Lower lobe of right lung (tissue), 2 donors: ENCODE measurements around the gene ADGRV1. TPM values are rescaled to one million over a fixed set of nuclear protein-coding genes. Genes with fewer than 3 reads are reported as not detected.

ENCODE experiments used
- ATAC-seq, 2 donors: fragments of 200-7000 bp; cut with Tn5 transposase; one replicate each; pipeline ENCODE4 v1.9.1; 2020 to 2022; ENCODE audit warnings: mild to moderate bottlenecking in 2 of 2, moderate library complexity in 2 of 2
- DNase-seq: peaks from one replicate; pipeline ENCODE4 v3.0.0-alpha.2; 2020
- H3K27ac ChIP-seq: fragments of 200-600 bp; one replicate; pipeline ENCODE4 v1.8.0; 2022
- H3K27me3 ChIP-seq: fragments of 200-600 bp; one replicate; pipeline ENCODE4 v1.8.0; 2022; ENCODE audit warnings: low read depth
- H3K36me3 ChIP-seq: fragments of 200-600 bp; one replicate; pipeline ENCODE4 v1.8.0; 2022; ENCODE audit warnings: mild to moderate bottlenecking
- H3K4me1 ChIP-seq: fragments of 200-600 bp; one replicate; pipeline ENCODE4 v1.8.0; 2022
- H3K4me3 ChIP-seq: fragments of 200-600 bp; one replicate; pipeline ENCODE4 v1.8.0; 2022; ENCODE audit warnings: mild to moderate bottlenecking
- H3K9me3 ChIP-seq: fragments of 200-600 bp; one replicate; pipeline ENCODE4 v1.8.0; 2022
- intact Hi-C: fragments of 100-400 bp; cut with DNase I; formaldehyde crosslinking; loops from one replicate; pipeline ENCODE4 v1.11.0; 2022
- total RNA-seq: library from RNA; stranded (reverse); fragmentation: NEBNext Ultra II Directional; extraction: Animal tissue kit (Norgen Biotek cat#: 25700); gene quantifications from one replicate; pipeline ENCODE4 v1.2.1, GENCODE V29; 2021
- TF ChIP-seq, protein P1 (sequence below): fragments of 200-600 bp; IDR thresholded peaks from one replicate; pipeline ENCODE4 v1.8.0; 2022; ENCODE audit warnings: antibody characterized with exemption, mild to moderate bottlenecking
- donor health status: DM: no; HTN: yes; CAD: no; lungs with severe emphysema.

Gene ADGRV1
- total RNA-seq, 1 donor from 2014 or later: 49.7 TPM

DNA sequence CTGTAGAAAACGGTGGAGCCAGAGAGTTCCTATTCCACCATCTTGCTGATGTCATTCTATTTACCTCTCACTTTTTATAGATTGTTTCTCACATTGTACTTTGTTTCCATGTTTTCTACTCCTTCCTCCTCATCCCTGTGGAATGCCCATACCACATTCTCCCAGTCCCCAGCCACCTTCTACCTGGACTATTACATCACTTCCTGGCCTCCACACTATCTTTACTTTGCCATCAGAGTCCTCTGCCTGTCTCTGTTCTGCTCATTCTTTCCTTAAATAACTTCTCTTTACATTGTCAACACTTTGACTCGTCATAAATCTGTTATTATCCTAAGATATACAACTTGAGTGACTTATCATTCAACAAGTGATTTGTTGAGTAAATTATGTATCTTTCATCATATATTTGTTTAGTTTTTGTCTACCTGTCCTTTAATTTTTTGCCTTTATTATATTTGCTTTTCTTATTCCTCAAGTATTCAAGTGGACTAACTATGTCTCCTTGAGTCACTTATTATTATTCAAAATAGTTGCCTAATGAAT lies 182.5 kb downstream of the ADGRV1 start:
- no peak overlapping the region for H3K4me3 ChIP-seq
- no peak for DNase-seq
- no peaks in the 10 kb centered on the region for H3K36me3 ChIP-seq
- H3K9me3 ChIP-seq: no peaks in the 10 kb centered on the region
- no peaks in the 10 kb centered on the region for H3K4me1 ChIP-seq
- no peak for ATAC-seq
- TF ChIP-seq, protein P1, sequence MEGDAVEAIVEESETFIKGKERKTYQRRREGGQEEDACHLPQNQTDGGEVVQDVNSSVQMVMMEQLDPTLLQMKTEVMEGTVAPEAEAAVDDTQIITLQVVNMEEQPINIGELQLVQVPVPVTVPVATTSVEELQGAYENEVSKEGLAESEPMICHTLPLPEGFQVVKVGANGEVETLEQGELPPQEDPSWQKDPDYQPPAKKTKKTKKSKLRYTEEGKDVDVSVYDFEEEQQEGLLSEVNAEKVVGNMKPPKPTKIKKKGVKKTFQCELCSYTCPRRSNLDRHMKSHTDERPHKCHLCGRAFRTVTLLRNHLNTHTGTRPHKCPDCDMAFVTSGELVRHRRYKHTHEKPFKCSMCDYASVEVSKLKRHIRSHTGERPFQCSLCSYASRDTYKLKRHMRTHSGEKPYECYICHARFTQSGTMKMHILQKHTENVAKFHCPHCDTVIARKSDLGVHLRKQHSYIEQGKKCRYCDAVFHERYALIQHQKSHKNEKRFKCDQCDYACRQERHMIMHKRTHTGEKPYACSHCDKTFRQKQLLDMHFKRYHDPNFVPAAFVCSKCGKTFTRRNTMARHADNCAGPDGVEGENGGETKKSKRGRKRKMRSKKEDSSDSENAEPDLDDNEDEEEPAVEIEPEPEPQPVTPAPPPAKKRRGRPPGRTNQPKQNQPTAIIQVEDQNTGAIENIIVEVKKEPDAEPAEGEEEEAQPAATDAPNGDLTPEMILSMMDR: no peak
- no peak overlapping the region for H3K27ac ChIP-seq
- intact Hi-C loops: no loop called here
- H3K27me3 ChIP-seq: no peaks in the 10 kb centered on the region

DNA sequence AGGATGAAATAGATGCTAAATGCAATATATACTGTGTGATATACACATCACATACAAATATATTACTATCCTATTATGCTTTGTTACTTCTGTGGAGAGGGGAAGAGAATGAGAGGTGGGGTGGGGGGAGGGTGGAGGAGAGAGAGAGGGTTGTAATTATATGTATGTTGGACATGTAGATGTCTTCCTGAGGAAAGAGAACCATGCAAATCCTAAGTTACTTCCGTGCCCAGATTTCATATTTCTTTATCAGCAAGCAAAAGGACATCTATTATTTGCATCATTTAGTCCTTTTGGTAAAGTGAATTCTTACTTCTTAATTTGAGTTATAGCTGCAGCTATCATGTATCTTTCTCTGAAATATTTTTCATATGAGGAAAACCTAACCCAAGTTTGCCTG lies 187.5 kb downstream of the ADGRV1 start:
- ATAC-seq: no peak

DNA sequence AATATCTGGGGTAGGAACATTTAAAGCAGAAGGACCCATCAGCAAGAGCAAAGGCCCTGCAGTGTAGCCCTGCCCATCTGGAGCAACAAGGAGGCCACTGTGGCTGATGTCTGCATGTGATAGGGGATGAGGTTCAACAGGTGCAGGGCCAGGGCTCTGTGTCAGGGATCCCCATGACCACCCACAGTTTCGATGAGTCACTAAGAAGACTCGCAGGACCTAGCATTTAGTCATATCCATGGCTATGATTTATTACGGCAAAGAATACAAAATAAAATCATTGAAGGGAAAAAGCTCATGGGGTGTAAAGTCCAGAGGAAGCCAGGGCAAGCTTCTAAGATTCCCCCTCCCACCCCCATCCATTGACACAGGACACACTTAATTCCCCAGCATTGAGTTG lies 188.6 kb downstream of the ADGRV1 start:
- TF ChIP-seq, protein P1: no peak

More for the DNA sequence above, 187.5 kb downstream of the ADGRV1 start:
- no peaks in the 10 kb centered on the region for H3K36me3 ChIP-seq
- H3K4me1 ChIP-seq: no peaks in the 10 kb centered on the region
- intact Hi-C loops: no loop called here
- DNase-seq: no peak
- H3K4me3 ChIP-seq: no peak overlapping the region
- TF ChIP-seq, protein P1: no peak
- H3K9me3 ChIP-seq: no peaks in the 10 kb centered on the region
- H3K27me3 ChIP-seq: no peaks in the 10 kb centered on the region
- H3K27ac ChIP-seq: no peak overlapping the region

DNA sequence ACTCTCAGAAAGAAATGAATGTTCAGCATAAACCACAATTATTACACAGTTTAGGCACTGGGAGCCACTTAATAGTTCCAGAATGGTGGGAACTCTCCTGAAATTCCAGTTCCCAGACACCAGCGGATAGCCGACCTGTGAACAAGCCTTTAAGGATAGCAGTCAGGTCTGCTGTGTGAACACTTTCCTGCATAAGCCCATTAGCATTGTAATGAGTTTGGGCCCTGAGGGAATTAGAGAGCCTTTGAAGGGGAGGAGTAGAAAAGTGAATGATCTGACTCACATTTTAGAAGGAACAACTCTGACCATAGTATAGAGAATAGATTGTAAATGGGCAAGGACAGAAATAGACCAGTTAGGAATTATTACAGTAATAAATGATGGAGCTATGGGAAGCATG lies 189.1 kb downstream of the ADGRV1 start:
- DNase-seq (no peak), ATAC-seq (no peak)
- Histone ChIP-seq H3K4me1 (no peaks in the 10 kb centered on the region), H3K9me3 (no peaks in the 10 kb centered on the region), H3K36me3 (no peaks in the 10 kb centered on the region), H3K27me3 (no peaks in the 10 kb centered on the region), H3K27ac (no peak overlapping the region), H3K4me3 (no peak overlapping the region)
- intact Hi-C loops: no loop called here
- TF ChIP-seq, protein P1: no peak

More for the DNA sequence above, 188.6 kb downstream of the ADGRV1 start:
- Histone ChIP-seq H3K4me3 (no peak overlapping the region), H3K27ac (no peak overlapping the region), H3K27me3 (no peaks in the 10 kb centered on the region), H3K4me1 (no peaks in the 10 kb centered on the region), H3K9me3 (no peaks in the 10 kb centered on the region), H3K36me3 (no peaks in the 10 kb centered on the region)
- DNase-seq (no peak), ATAC-seq (no peak)
- intact Hi-C loops: no loop called here

DNA sequence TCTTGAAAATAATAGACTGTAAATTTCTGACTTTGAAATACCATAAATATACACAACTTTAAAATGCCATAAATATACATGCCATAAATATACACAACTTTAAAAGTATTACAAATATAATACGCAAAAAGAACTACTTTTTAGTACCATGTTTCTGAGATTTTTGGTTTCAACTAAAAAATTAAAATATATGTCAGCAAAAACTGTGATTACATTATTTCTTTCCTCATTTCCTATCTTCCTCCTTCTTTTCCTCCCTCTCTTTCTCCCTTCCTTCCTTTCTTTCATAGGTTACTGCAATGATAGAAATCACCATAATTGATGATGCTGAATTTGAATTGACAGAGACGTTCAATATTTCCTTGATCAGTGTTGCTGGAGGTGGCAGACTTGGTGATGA lies 200.5 kb downstream of the ADGRV1 start:
- no peaks in the 10 kb centered on the region for H3K4me1 ChIP-seq
- no peak overlapping the region for H3K4me3 ChIP-seq
- H3K27me3 ChIP-seq: no peaks in the 10 kb centered on the region
- no peak for ATAC-seq
- H3K36me3 ChIP-seq: no peaks in the 10 kb centered on the region
- H3K27ac ChIP-seq: no peak overlapping the region
- no peak for DNase-seq
- no peaks in the 10 kb centered on the region for H3K9me3 ChIP-seq
- intact Hi-C loops: no loop called here
- TF ChIP-seq, protein P1: no peak
